Fibroblast of lung (primary cell): ENCODE data around the gene CAMKV. TPM values are rescaled to one million over a fixed set of nuclear protein-coding genes. Genes with fewer than 3 reads are reported as not detected.
"Not testable (repeated sequence)": the region's sequence is repeated elsewhere in the genome, so short reads cannot be mapped to it uniquely, and the experiment has no call there.

ENCODE experiments used
- DNase-seq, 2 donors: peaks; one replicate each; pipeline versions ENCODE4 v3.0.0 to v3.0.0-alpha.2; 2010; ENCODE audit warnings: low read depth in 2 of 2
- H2AFZ ChIP-seq: 2 replicates; pipeline ENCODE4 v1.5.1; 2012; ENCODE audit warnings: low read length, control low read depth, inconsistent platforms
- H3K27ac ChIP-seq: 2 replicates; pipeline ENCODE4 v1.5.1; 2011; ENCODE audit warnings: low read length, control low read depth; ENCODE audit not compliant: insufficient read depth
- H3K27me3 ChIP-seq: 2 replicates; pipeline ENCODE4 v1.5.1; 2011; ENCODE audit warnings: mild to moderate bottlenecking, low read length; ENCODE audit not compliant: control insufficient read depth, insufficient read depth
- H3K36me3 ChIP-seq: 2 replicates; pipeline ENCODE4 v1.5.1; 2011; ENCODE audit warnings: low read length; ENCODE audit not compliant: control insufficient read depth, insufficient read depth
- H3K4me1 ChIP-seq: 2 replicates; pipeline ENCODE4 v1.5.1; 2011; ENCODE audit warnings: low read length; ENCODE audit not compliant: control insufficient read depth, insufficient read depth; ENCODE audit errors: extremely low read depth
- H3K4me2 ChIP-seq: 2 replicates; pipeline ENCODE4 v1.5.1; 2011; ENCODE audit warnings: low read length, control low read depth; ENCODE audit not compliant: insufficient read depth; ENCODE audit errors: extremely low read depth
- H3K4me3 ChIP-seq, 4 experiments: fragments of 200-600 bp in 1 of 4; sonication (generic) in 1 of 4; replicated peaks in 1 of 4; 2 replicates each; pipeline ENCODE4 v1.5.1; 2011 to 2016; ENCODE audit warnings: low read length in 4 of 4, low read depth in 3 of 4, mild to moderate bottlenecking in 3 of 4, control low read depth in 2 of 4, inconsistent platforms in 1 of 4, mixed read lengths in 1 of 4; ENCODE audit not compliant: insufficient read depth in 1 of 4; ENCODE audit errors: control extremely low read depth in 1 of 4
- H3K79me2 ChIP-seq: 2 replicates; pipeline ENCODE4 v1.5.1; 2012; ENCODE audit warnings: mild to moderate bottlenecking, low read length, inconsistent platforms; ENCODE audit not compliant: control insufficient read depth, insufficient read depth
- H3K9ac ChIP-seq: 2 replicates; pipeline ENCODE4 v1.5.1; 2011; ENCODE audit warnings: mild to moderate bottlenecking, low read length, control low read depth; ENCODE audit not compliant: insufficient read depth
- H3K9me3 ChIP-seq: 2 replicates; pipeline ENCODE4 v1.5.1; 2012; ENCODE audit warnings: low read depth, low read length; ENCODE audit not compliant: control insufficient read depth, insufficient read depth
- H4K20me1 ChIP-seq: 2 replicates; pipeline ENCODE4 v1.5.1; 2011; ENCODE audit warnings: low read length; ENCODE audit not compliant: control insufficient read depth, insufficient read depth; ENCODE audit errors: extremely low read depth
- CTCF ChIP-seq, 2 donors: IDR thresholded peaks in 1 of 2; conservative IDR thresholded peaks in 1 of 2; 1 replicate in 1 of 2; 2 replicates in 1 of 2; pipeline ENCODE4 v1.5.1; 2011 to 2012; ENCODE audit warnings: low read length in 2 of 2, control low read depth in 1 of 2, inconsistent platforms in 1 of 2, low read depth in 1 of 2, mild to moderate bottlenecking in 1 of 2
- EZH2 ChIP-seq: IDR thresholded peaks from 2 replicates; pipeline ENCODE4 v1.5.1; 2012; ENCODE audit warnings: low read length, control low read depth, mild to moderate bottlenecking; ENCODE audit errors: missing control alignments
- polyA plus RNA-seq, 2 donors: library from polyadenylated mRNA; depleted of rRNA in 1 of 2; stranded (reverse) in 1 of 2; unstranded in 1 of 2; fragments of >200 nt; gene quantifications; 2 replicates each; pipeline ENCODE4 v1.2.1, GENCODE V29; 2011 to 2012; ENCODE audit warnings: missing spikeins in 1 of 2
- total RNA-seq: library from RNA; depleted of rRNA; stranded (reverse); fragments of >200 nt; gene quantifications from 2 replicates; pipeline ENCODE4 v1.2.1, GENCODE V29; 2014

CAMKV gene
- total and polyA plus RNA-seq, 2 donors (not counting 1 experiment from before 2014, with no cell fraction given), result 0.06 TPM; not detected in 1

- Histone ChIP-seq H3K4me1 (peaks cover 7% of the 10 kb centered on the region), H3K4me3 (peak overlapping the region in 3 of 4 experiments; percentile 15 to 42 (median 28)), H4K20me1 (no peaks in the 10 kb centered on the region), H3K36me3 (peaks cover 2% of the 10 kb centered on the region), H3K79me2 (no peaks in the 10 kb centered on the region), H3K27ac (no peak overlapping the region), H2AFZ (peak overlapping the region; percentile 65), H3K9ac (no peak overlapping the region), H3K4me2 (peak overlapping the region; percentile 84), H3K27me3 (no peaks in the 10 kb centered on the region), H3K9me3 (no peaks in the 10 kb centered on the region)
- TF ChIP-seq CTCF (conservative IDR thresholded peaks at IDR 0.05 in 1 of 2, IDR thresholded peaks at IDR 0.05 in 1 of 2; ENCODE audit: low read depth in 1 of 2, low read length in 2 of 2) (peak; percentile 56 to 60), EZH2 (no peak)
- DNase-seq, result peak; percentile 43 to 47
These were observed 36.5 kb upstream of the CAMKV start for GRCh38 chr3:49906073-49906743.

GRCh38 chr3:49904448-49904847, 34.7 kb upstream of the CAMKV start:
- not testable (repeated sequence) for H3K27me3 ChIP-seq, H4K20me1 ChIP-seq, H3K27ac ChIP-seq, H3K79me2 ChIP-seq, H3K36me3 ChIP-seq, H3K4me3 ChIP-seq, H3K9ac ChIP-seq, DNase-seq, H2AFZ ChIP-seq, H3K4me2 ChIP-seq, H3K9me3 ChIP-seq
- peaks cover 11% of the 10 kb centered on the region for H3K4me1 ChIP-seq

GRCh38 chr3:49903451-49904424, 34.0 kb upstream of the CAMKV start, which contains the start of gene MST1R:
TSS of gene MST1R (minus strand) at chr3:49903873. CDS start at chr3:49903609, 264 bp downstream.
- Histone ChIP-seq H3K27ac (no peak within 1 kb of the TSS), H3K4me3 (peak within 1 kb of the TSS; percentile 21 to 52 (median 28)), H3K4me1 (peaks cover 11% of the 10 kb centered on the region), H3K9ac (peak within 1 kb of the TSS; percentile 16), H3K9me3 (no peaks in the 10 kb centered on the region), H4K20me1 (no peaks in the 10 kb centered on the region), H3K36me3 (no peaks in the 10 kb centered on the region), H3K79me2 (no peaks in the 10 kb centered on the region), H3K4me2 (peak within 1 kb of the TSS; percentile 75), H3K27me3 (no peaks in the 10 kb centered on the region), H2AFZ (peak within 1 kb of the TSS; percentile 78)
- TF ChIP-seq EZH2 (no peak), CTCF (conservative IDR thresholded peaks at IDR 0.05 in 1 of 2, IDR thresholded peaks at IDR 0.05 in 1 of 2; ENCODE audit: low read depth in 1 of 2, low read length in 2 of 2) (no peak)
- DNase-seq, result peak in 1 of 2 donors; percentile 12
